Measurements from ENCODE around the gene ANAPC10.

- TF ChIP-seq CTCF (IDR thresholded peaks at IDR 0.05) (no peak), EP300 (IDR thresholded peaks at IDR 0.05) (no peak)
Measured at GRCh38 chr4:144955104-144955503, 142.9 kb downstream of the ANAPC10 start.

All from gastroesophageal sphincter (tissue), 3 donors.